Dermis blood vessel endothelial cell (primary cell): Measurements from ENCODE around the gene CCDC60. TPM values are rescaled to one million over a fixed set of nuclear protein-coding genes. Genes with fewer than 3 reads are reported as not detected.
"Not testable (repeated sequence)": the region's sequence is repeated elsewhere in the genome, so short reads cannot be mapped to it uniquely, and the experiment has no call there.

Source experiments
- DNase-seq: peaks from one replicate; pipeline ENCODE4 v3.0.0; 2010
- total RNA-seq: library from RNA; depleted of rRNA; stranded (reverse); fragments of >200 nt; gene quantifications from 2 replicates; pipeline ENCODE4 v1.2.3, GENCODE V29; 2014

The CCDC60 gene
- total RNA-seq, 1 donor from 2014 or later = not detected

DNA sequence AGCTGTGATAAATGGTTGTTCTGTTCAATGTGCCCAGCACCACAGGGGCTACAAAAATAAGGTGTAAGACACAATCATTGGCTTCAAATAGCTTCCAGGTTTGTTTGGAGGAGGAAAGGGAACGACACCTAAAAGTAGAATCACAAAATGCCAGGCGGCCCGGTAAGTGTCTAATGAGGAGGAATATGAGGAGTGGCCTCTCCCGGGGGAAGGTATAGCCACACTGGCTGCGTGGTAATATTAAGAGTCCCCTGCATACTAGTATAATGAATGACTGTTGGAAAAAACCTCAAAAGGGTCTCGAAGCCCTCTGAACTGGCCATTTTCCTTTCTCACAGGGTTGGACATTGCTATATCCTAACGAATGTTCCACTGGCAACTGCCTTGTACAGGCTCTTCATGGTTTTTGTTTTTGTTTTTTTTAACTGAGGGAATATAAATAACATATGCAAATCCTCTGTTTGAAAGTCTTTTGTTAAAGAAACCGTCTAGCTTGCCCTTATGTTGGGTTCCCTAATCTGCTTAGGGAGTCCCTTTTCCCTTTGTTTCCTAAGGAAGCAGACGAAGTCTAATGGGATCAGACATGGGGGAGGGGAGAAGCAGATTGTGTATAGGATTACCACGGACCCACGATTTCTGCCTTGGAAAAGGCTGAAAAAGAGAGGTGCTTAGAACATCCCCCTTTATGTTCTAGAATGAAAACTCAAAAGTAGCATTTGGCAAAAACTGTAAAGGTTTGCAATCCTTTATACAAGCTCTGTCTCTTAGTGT, 4.2 kb downstream of the CCDC60 start:
- DNase-seq = no peak

DNA sequence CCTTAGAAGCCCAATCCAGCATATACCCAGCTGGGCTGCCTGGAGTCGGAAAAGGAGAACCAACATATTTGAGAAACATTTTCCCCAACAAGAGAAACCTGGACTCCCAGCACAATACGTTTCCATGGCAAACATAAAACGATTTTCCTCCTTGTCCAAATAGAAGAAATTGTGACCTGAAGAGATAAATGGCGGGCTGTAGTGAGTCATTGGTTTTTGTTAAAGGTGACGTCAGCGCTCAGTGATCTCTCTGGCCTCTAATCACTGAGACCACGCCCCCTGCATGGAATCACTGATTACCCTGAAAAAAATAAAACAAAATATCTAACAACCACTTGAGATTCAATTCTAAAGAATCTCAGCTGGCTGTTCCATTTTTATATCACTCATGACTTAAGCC, 6.0 kb downstream of the CCDC60 start:
- DNase-seq = no peak

DNA sequence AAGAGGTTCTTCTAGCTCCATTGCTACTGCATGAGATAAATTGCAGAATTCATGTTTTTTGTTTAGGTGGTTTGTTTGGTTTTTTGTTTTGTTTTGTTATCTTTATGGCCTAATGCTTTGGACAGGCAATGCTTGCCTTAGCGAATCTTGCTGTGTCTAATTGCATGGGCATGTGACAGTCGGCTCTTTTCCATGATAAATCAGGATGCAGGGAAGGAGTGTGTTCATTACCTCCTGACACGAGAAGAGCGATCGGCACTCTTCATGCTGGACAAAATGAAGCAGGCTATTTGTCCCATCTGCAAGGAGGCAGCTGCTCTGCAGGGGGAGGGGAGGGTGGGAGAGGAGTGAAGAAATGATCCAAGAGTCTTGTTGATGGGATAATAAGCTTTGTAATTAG, 6.5 kb downstream of the CCDC60 start:
- no peak for DNase-seq

DNA sequence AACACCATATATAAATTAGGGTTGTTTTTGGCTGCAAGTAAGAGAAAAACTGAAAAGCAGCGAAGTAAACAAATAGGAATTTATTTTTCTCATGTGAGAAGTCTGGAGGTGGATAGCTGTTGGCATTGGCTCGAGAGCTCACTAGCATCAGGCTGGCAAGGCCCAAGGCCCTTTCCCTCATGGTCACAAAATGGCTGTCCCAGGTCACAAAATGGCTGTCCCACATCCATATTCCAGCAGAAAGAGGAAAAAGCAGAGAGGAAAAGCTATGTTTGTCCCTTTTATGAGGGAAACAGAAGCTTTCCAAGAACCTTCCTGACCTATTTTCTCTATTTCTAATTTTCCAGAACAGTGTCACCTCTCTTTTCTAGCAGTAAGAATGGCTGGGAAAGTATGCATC, 7.5 kb downstream of the CCDC60 start:
- no peak for DNase-seq

DNA sequence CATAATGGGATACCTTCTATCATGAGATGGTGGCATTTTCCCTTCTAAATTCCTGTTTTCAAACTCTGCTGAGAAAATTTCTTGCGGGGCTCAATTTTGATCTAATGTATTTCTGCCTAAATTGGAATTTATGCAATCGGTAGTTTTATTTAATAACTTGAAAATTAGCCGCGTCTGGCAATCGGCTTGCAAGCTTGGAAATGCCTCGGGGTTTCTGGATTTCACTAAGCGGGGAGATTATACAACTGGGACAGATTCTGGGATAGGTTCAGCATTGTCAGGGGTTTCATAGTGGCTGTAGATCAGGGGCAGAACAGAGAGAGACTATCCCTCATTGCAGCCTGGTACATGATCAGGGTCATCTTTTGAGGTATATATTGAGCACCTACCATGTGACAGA, 8.6 kb downstream of the CCDC60 start:
- no peak for DNase-seq

DNA sequence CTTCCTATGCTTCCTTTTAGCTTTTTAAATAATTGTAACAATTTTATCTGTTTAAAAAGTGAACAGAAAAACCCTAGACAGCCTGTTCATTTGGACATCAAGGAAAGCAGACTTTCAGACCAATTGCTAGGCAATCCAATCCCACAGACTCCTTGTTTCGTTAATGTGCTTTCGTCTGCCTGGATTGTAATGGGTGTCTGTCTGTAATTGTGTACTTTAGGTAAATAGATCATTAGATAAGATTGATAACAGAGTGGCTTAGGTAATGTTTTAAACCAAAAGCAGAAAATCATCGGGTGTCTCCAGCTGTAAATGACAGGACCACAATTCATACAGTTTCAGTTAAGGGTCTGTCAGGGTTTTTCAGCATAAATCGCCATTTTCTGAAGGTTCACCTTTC, 19.6 kb downstream of the CCDC60 start:
- no peak for DNase-seq

DNA sequence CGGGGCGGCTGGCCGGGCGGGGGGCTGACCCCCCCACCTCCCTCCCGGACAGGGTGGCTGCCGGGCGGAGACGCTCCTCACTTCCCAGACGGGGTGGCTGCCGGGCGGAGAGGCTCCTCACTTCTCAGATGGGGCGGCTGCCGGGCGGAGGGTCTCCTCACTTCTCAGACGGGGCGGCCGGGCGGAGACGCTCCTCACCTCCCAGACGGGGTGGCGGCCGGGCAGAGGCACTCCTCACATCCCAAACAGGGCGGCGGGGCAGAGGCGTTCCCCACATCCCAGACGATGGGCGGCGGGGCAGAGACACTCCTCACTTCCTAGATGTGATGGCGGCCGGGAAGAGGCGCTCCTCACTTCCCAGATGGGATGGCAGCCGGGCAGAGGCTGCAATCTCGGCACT, 25.8 kb downstream of the CCDC60 start:
- DNase-seq = not testable (repeated sequence)

DNA sequence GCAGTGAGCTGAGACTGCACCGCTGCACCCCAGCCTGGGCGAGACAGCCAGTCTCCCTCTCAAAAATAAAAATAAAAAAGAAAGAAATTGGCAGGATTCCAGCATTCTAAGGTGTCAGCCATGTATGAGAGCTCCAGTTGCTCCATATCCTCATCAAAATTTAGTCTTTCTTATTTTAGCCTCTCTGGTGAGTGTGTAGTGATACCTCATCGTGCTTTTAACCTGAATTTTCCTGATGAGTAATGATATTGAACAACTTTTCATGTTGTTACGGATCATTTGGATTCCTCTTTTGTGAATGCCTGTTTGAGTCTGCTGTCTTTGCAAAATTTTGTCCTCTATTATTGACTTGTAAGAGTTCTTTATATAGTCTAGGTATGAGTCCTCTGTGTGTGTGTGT, 28.5 kb downstream of the CCDC60 start:
- no peak for DNase-seq

DNA sequence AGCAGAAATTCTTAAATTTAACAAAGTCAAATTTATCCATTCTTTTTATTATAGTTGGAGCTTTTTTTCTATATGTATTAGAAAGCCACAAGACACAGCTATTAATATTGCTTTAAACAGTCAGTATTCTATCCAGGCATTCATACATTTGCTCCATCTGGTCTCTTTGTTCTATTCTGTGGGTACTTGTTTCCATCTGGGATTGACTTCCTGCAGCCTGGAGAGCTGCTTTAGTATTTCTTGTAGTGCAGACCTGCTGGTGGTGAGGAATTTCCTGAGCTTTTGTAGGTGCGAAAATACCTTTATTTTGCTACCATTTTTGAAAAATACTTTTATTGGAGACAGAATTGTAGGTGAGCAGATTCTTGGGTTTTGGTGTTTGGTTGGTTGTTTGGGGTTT, 29.0 kb downstream of the CCDC60 start:
- no peak for DNase-seq

DNA sequence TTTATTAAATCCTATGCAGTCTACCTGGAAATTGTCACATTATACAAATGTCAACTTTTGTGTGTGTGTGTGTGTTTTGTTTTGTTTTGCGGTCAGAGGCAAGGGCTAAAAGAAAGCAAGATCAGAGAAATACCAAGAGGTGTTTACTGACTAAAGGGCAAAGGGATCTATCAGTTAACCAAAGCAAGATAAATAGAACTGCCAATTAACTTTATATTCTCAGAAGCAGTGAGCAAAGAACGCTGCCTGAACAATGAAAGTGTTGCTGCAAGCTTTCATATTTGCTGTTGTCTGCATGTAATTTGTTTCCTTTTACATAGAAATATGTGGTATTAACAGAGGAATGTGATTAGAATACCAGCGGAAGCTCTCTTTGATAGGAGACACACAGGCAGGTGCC, 30.9 kb downstream of the CCDC60 start:
- DNase-seq = no peak

DNA sequence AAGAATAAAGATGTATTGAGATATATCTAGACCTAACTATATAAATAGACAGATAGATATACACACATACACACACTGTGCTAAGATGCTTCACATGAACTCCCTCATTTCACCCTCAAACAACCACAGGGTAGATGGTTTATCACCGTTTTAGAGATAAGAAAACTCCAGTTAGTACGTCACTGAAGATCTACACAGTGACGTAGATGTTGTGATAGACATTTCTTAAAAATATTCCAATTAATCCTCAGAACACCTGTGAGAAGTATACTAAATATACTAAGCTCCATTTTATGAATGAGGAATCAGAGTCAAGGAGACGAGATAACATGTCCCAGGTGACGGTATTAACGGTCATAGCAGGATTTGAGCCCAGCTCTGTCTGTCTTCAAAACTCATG, 31.5 kb downstream of the CCDC60 start:
- DNase-seq = no peak

DNA sequence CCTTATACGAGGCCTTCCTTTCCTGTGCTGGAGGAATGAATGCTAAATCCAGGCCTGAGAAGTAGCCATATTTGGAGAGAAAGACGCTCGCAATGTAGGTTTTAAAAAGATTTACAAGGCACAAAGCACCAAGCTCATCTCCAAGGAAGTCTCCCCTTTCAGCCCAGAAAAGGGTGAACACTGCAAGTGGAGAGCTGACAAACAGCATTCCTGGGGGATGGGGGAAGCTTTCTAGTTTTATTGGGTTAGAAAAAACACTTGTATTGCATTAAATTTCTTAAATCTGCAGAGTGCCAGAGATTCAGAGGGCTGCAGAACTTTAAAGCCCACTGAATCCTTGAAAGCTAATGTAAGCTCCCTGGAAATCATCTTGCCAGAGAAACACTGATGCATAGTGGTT, 34.6 kb downstream of the CCDC60 start:
- DNase-seq = no peak

DNA sequence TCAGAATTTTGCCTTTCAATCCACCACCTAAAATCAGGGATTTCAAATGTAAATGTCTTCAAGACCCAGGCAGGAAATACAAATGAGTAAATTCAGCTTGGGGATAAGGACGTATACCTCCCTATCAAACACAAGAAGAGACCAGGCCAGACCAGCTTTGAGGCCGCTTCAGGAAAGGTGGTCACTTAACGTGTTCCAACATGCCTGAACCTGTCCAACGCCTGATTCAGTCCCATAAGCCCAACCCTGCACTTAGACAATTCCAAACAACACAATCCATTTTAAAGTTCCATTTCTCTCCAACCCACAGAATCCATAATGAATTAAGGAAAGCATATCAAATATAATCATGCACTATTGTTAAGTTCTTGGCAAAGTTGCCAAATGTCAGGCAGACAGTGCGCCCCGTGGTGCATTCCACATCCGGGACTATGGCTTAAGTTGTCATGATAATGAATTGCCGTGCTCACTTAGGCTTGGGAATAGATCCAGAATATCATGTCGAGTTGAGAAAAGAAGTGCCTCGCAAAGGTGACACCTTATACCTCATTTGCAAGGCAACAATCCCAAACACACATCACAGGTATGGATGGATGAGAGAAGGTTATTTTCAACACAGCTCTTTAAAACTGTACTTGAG, 35.5 kb downstream of the CCDC60 start:
- no peak for DNase-seq

DNA sequence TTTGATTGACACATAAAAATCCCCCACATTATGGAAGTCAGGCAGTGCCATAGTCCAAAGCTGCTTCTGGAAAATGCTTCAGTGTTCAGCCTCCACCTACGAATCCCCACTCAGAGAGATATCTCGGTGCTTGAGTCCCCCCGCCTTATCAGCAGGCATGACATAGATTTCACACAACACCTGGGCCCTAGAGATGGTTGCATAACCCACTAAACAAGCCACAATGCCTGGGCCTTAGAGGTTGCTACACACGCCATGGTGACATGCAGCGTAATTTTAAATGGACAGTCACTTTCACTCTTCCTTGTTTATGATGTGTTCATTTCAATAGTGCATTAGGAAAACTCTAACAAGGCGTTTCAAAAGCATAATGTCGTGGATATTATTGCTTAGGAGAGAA, 38.0 kb downstream of the CCDC60 start:
- no peak for DNase-seq

DNA sequence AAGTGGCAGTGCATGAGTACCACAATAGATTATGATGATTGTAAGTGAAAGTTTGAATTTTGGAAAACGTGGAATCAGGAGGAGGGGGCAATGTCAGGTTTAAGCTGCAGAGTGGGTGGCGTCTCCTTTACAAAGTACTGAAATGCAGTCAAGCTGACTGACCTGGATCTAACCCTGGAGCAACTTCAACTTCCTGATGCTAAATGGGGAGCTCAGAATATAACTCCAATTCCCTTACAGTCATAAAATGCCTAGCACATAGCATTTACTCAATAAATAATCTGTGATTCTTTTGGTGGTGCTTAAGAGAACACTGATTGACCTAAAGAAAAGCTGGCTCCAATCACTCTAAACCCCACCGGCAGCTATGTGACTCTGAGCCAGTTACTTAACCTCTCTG, 38.5 kb downstream of the CCDC60 start:
- no peak for DNase-seq

DNA sequence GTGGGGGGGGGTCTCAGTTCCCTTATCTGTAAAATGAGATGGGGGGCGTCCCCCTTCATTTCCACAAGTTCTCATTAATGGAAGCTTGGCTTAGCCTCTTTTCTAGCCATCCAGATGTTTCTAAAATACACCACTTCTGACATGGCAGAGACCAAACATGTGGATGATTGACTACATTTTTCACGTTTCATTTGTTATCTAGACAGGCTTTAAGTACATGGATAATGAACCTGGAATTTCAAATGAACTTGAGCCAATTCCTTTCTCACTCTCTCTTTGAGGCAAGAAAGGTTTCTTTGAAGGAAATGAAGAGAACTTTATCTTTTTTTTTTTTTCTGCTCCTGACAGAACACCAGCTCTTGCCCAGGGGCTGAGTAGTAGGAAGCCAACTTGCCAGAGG, 39.1 kb downstream of the CCDC60 start:
- no peak for DNase-seq

DNA sequence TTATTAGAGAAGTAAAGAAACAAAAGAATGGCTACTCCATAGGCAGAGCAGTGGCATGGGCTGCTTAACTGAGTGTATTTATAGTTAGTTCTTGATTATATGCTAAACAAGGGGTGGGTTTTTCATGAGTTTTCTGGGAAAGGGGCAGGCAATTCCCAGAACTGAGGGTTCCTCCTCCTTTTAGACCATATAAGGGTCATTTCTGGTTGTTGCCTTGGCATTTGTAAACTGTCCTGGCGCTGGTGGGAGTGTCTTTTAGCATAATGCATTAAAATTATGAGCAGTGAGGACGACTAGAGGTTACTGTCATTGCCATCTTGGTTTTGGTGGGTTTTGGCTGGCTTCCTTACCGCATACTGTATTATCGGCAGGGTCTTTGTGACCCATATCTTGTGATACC, 40.1 kb downstream of the CCDC60 start:
- no peak for DNase-seq

DNA sequence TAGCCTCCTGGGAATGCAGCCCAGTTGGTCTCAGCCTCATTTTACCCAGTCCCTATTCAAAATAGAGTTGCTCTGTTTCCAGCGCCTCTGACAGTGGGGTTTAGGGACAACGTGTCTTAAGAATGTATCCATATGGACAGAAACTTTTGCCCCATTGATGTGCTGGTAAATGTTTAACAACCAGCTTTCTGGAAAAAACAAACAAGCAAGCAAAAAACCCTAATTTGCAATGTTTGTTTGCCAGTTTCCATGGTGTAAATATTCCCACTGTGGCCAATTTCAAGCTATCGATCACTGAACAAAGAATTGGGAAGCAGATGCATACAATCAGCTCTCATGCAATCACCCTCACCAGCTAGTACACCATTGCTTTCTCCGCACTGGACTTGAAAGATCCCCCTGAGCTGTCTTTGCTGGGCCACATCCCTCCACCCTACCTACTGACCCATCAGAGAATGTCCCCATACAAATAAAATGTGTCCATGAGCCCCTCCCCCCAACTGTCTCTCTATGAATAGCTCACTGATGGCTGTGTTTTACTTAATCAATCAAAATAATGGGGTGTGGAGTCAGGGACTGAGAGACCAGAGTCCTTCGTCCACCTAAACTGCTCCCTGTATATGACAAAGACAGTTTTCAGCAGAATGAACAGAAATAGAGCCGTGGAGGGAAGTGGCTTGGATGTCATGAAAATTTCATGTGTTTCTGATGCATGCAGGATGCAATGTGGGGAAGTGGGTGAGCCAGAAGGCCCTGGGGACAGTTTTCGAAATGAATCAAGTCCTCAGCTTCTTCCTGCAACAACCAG, 40.8 kb downstream of the CCDC60 start:
- no peak for DNase-seq

DNA sequence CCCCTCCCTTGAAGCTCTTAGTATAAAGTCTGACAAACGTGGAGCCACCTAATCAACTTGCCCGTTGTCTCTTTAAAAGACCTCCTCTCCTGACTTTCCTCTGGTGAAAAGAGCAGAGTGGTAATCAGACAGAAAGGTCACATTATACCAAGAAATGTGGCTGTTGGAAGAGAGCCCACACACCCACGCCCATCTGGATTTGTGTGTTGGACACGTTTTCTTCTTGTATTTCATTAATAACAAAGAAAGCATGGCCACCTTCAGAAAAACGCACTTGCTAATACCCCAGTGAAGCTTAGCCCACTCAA, 41.3 kb downstream of the CCDC60 start:
- DNase-seq = no peak

DNA sequence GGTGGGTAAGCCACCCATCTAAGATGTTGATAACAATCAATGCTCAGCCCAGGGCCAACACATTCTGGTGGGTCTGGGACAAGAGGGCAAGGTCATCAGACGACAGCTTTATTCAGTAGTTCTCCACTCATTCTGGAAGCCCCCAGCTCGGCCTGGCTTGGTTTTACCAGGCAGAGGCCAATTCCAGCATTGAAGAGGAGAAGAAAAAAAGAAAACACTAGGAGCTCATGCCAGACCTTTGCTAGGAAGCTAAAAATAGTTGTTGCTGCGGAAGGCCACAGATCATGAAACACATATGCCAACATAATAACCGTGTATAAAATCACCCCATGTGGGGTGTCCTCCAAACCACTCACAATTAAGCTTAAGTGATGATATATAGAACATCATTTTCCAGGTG, 44.4 kb downstream of the CCDC60 start:
- DNase-seq = no peak

DNA sequence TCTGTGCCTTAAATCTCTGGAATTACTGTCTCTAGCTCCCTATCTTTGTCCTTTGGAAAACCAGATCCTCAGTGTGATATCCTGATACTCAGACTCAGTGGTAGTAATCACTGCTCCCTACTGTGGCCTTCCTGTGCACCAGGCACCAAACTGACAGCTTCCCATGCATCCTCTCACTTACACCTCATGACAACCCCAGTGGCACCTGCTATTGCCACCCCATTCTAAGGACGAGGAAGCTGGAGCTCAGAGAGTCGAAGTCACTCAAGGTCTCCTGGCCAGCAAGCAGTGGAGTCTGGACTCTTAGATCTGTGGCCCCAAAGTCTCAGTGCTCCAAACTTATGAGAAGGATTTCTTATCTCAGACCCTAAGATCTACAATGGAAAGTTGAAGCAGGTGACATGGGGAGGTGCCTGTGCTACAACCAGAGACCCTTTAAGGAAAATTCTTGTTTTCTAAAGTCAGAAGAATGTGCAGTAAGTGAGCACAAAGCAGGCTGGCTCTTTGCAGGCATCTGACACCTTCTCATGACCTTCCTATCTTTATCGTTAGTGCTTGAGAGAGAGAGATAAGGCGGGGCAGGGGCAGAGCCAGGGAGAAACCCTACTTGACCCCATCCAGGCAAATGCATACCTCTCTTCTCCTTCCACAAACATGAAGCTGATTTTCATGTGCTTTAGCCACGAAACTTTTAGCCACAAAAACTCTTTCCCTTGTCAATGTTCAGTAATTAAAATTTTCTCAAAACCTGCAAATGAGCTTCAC, 47.1 kb downstream of the CCDC60 start:
- DNase-seq = no peak

DNA sequence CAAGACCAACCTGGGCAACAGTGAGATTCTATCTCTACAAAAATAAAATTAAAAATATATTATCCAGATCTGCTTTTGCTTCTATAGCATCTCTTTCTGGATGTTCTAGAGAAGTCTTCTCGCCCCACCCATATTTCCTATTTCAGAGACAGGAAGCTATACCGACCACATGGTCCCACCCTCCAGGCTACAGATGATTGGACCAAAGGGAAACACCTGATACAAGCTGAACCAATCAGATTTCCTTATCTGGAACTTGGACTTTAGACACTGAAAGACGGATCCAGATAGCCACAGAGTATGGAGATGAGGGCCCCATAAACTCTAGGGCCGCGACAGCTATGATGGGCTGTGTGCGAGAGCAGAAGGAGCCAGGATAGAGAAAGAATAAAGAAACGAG, 48.7 kb downstream of the CCDC60 start:
- no peak for DNase-seq

DNA sequence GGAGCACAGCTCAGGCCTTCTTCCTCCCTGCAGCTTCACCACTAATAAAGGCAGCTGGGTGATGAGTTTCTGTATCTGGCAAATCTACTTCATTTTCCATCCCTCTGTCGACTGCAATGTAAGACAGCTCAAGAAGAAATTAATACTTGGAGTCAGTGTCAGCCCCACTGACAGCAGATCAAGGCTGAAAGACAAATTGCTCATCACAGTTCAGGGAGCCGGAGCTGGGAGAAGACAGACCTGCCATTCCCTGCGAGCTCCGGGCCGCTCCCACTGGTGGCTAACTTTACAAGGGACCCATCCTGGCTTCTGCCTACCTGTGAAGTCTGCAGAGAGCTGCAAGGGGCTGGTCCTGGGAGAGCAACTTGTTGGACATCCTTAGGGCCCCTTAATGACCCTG, 49.8 kb downstream of the CCDC60 start:
- DNase-seq = no peak
